IMR-90 (cell line): ENCODE measurements around the gene COG8. TPM values are rescaled to one million over a fixed set of nuclear protein-coding genes. Genes with fewer than 3 reads are reported as not detected.

Experiments
- ATAC-seq: fragments of 200-7000 bp; cut with Tn5 transposase; 2 replicates; pipeline ENCODE4 v1.9.1; 2020; ENCODE audit warnings: low read depth, mild to moderate bottlenecking, moderate library complexity
- BruUV-seq: library from RNA; stranded (reverse); fragments of 400-500 nt; replicated peaks from 2 replicates; lab custom pipeline; 2021; lab: Mats Ljungman, UMichigan
- CTCF ChIA-PET: fragments of 300-600 bp; formaldehyde crosslinking; extraction: SDS; loops from one replicate; lab custom pipeline; 2021; ENCODE audit warnings: antibody characterized with exemption; lab: Yijun Ruan, JAX
- POLR2A ChIA-PET: fragments of 300-600 bp; sonication (Branson Sonifier 250); formaldehyde crosslinking; loops from one replicate; lab custom pipeline; 2022; ENCODE audit warnings: antibody characterized with exemption; ENCODE audit not compliant: unreplicated experiment; lab: Charles Lee
- DNase-seq: peaks from one replicate; pipeline ENCODE4 v3.0.0; 2013
- H2AFZ ChIP-seq: replicated peaks from 2 replicates; pipeline ENCODE3; 2013; ENCODE audit warnings: low read length, mild to moderate bottlenecking; ENCODE audit not compliant: poor library complexity
- H2AK5ac ChIP-seq: 2 replicates; pipeline ENCODE4 v1.6.1; 2013; ENCODE audit warnings: low read depth, low read length, inconsistent platforms
- H2AK9ac ChIP-seq: replicated peaks from 2 replicates; pipeline ENCODE3; 2013; ENCODE audit warnings: mild to moderate bottlenecking, low read depth, low read length, moderate library complexity; ENCODE audit not compliant: poor library complexity
- H2BK120ac ChIP-seq: 2 replicates; pipeline ENCODE4 v1.6.1; 2013; ENCODE audit warnings: low read depth, low read length, inconsistent platforms
- H2BK15ac ChIP-seq: 3 replicates; pipeline ENCODE4 v1.6.1; 2013; ENCODE audit warnings: low read depth, low read length, inconsistent platforms
- H2BK20ac ChIP-seq: 2 replicates; pipeline ENCODE4 v1.6.1; 2013; ENCODE audit warnings: low read depth, mild to moderate bottlenecking, inconsistent platforms, low read length, moderate library complexity
- H2BK5ac ChIP-seq: 2 replicates; pipeline ENCODE4 v1.6.1; 2013; ENCODE audit warnings: mild to moderate bottlenecking, low read depth, low read length, inconsistent platforms; ENCODE audit not compliant: poor library complexity, severe bottlenecking
- H3K14ac ChIP-seq: replicated peaks from 2 replicates; pipeline ENCODE4 v1.6.1; 2013; ENCODE audit warnings: low read depth, low read length, inconsistent platforms
- H3K18ac ChIP-seq: 2 replicates; pipeline ENCODE4 v1.6.1; 2013; ENCODE audit warnings: low read depth, low read length, control low read depth
- H3K23ac ChIP-seq: 2 replicates; pipeline ENCODE4 v1.6.1; 2013; ENCODE audit warnings: low read depth, low read length, inconsistent platforms
- H3K27ac ChIP-seq: 2 replicates; pipeline ENCODE4 v1.5.1; 2013; ENCODE audit warnings: mild to moderate bottlenecking, control low read depth, low read length; ENCODE audit not compliant: insufficient read depth
- H3K27me3 ChIP-seq: 2 replicates; pipeline ENCODE4 v1.6.1; 2013; ENCODE audit warnings: low read length; ENCODE audit not compliant: control insufficient read depth, insufficient read depth
- H3K36me3 ChIP-seq: 2 replicates; pipeline ENCODE4 v1.6.1; 2013; ENCODE audit warnings: low read length, mixed read lengths; ENCODE audit not compliant: control insufficient read depth, insufficient read depth
- H3K4ac ChIP-seq: 2 replicates; pipeline ENCODE4 v1.6.1; 2013; ENCODE audit warnings: low read depth, low read length, inconsistent platforms
- H3K4me1 ChIP-seq: 2 replicates; pipeline ENCODE4 v1.6.1; 2013; ENCODE audit warnings: low read length, mixed read lengths; ENCODE audit not compliant: control insufficient read depth, insufficient read depth
- H3K4me2 ChIP-seq: 2 replicates; pipeline ENCODE4 v1.6.1; 2013; ENCODE audit warnings: low read depth, mild to moderate bottlenecking, control low read depth, low read length, moderate library complexity
- H3K4me3 ChIP-seq: 2 replicates; pipeline ENCODE4 v1.5.1; 2013; ENCODE audit warnings: low read depth, mild to moderate bottlenecking, control low read depth, low read length, moderate library complexity; ENCODE audit not compliant: insufficient read depth
- H3K56ac ChIP-seq: 2 replicates; pipeline ENCODE4 v1.6.1; 2013; ENCODE audit warnings: low read length, inconsistent platforms; ENCODE audit not compliant: insufficient read depth; ENCODE audit errors: extremely low read depth
- H3K79me1 ChIP-seq, 2 experiments: 2 replicates each; pipeline ENCODE4 v1.6.1; 2013; ENCODE audit warnings: low read length in 2 of 2, inconsistent platforms in 1 of 2, low read depth in 1 of 2
- H3K9ac ChIP-seq: 2 replicates; pipeline ENCODE4 v1.6.1; 2013; ENCODE audit warnings: low read depth, low read length, control low read depth
- H3K9me1 ChIP-seq: 2 replicates; pipeline ENCODE4 v1.6.1; 2013; ENCODE audit warnings: low read length, inconsistent platforms; ENCODE audit not compliant: insufficient read depth
- H3K9me3 ChIP-seq: 2 replicates; pipeline ENCODE4 v1.6.1; 2013; ENCODE audit warnings: low read length; ENCODE audit not compliant: control insufficient read depth, insufficient read depth
- H4K20me1 ChIP-seq: 2 replicates; pipeline ENCODE4 v1.6.1; 2013; ENCODE audit warnings: low read length, inconsistent platforms; ENCODE audit not compliant: insufficient read depth
- H4K5ac ChIP-seq: 2 replicates; pipeline ENCODE4 v1.6.1; 2013; ENCODE audit warnings: mild to moderate bottlenecking, low read depth, low read length, control low read depth
- H4K8ac ChIP-seq, 2 experiments: 2 replicates each; pipeline ENCODE4 v1.6.1; 2013; ENCODE audit warnings: low read depth in 2 of 2, low read length in 2 of 2, control low read depth in 1 of 2, inconsistent platforms in 1 of 2
- H4K91ac ChIP-seq: 2 replicates; pipeline ENCODE4 v1.6.1; 2013; ENCODE audit warnings: low read depth, low read length, inconsistent platforms; ENCODE audit not compliant: insufficient read depth
- BHLHE40 ChIP-seq: fragments of 150-350 bp; IDR thresholded peaks from 2 replicates; pipeline ENCODE4 v1.6.1; 2016; ENCODE audit warnings: mild to moderate bottlenecking, low read depth, low read length
- CEBPB ChIP-seq: IDR thresholded peaks from 2 replicates; pipeline ENCODE4 v1.6.1; 2012; ENCODE audit warnings: low read depth, low read length, improper control_type of control experiment
- CHD1 ChIP-seq: IDR thresholded peaks from 2 replicates; pipeline ENCODE4 v1.6.1; 2012; ENCODE audit warnings: low read depth, low read length, improper control_type of control experiment
- FOS ChIP-seq: fragments of 150-350 bp; IDR thresholded peaks from 2 replicates; pipeline ENCODE4 v1.6.1; 2016; ENCODE audit warnings: low read depth, low read length
- MAFK ChIP-seq: IDR thresholded peaks from 2 replicates; pipeline ENCODE4 v1.6.1; 2012; ENCODE audit warnings: low read depth, low read length, improper control_type of control experiment
- MAZ ChIP-seq: IDR thresholded peaks from 2 replicates; pipeline ENCODE4 v1.6.1; 2012; ENCODE audit warnings: low read depth, mild to moderate bottlenecking, low read length, improper control_type of control experiment, moderate library complexity, borderline replicate concordance
- MXI1 ChIP-seq: IDR thresholded peaks from 2 replicates; pipeline ENCODE4 v1.6.1; 2012; ENCODE audit warnings: low read depth, mild to moderate bottlenecking, low read length, moderate library complexity, borderline replicate concordance
- NFE2L2 ChIP-seq: fragments of 150-350 bp; IDR thresholded peaks from 2 replicates; pipeline ENCODE4 v1.6.1; 2016; ENCODE audit warnings: low read depth, mild to moderate bottlenecking, low read length
- POLR2A ChIP-seq: IDR thresholded peaks from 2 replicates; pipeline ENCODE4 v1.6.1; 2012; ENCODE audit warnings: mild to moderate bottlenecking, low read depth, low read length
- RAD21 ChIP-seq: IDR thresholded peaks from 2 replicates; pipeline ENCODE4 v1.6.1; 2012; ENCODE audit warnings: low read length, improper control_type of control experiment
- RCOR1 ChIP-seq: IDR thresholded peaks from 2 replicates; pipeline ENCODE4 v1.6.1; 2012; ENCODE audit warnings: mild to moderate bottlenecking, low read length, improper control_type of control experiment; ENCODE audit not compliant: insufficient replicate concordance
- RFX5 ChIP-seq: IDR thresholded peaks from 2 replicates; pipeline ENCODE4 v1.8.0; 2012; ENCODE audit warnings: low read depth, mild to moderate bottlenecking, low read length, moderate library complexity
- SMC3 ChIP-seq: fragments of 150-350 bp; IDR thresholded peaks from 2 replicates; pipeline ENCODE4 v1.6.1; 2016; ENCODE audit warnings: low read depth, mild to moderate bottlenecking, antibody characterized with exemption, low read length, moderate library complexity
- WGBS, 2 experiments: methylation state at CpG; one replicate each; pipeline versions ENCODE4 v1.1.5 to v1.1.7; 2013; ENCODE audit warnings: missing lambda C conversion rate in 2 of 2; ENCODE audit not compliant: insufficient read length in 1 of 2; ENCODE audit errors: extremely low coverage in 2 of 2; 5-methylcytosine and 5-hydroxymethylcytosine counted together
- dilution Hi-C: fragments of 300-500 bp; cut with HindIII; formaldehyde crosslinking; loops from one replicate; pipeline ENCODE4 v1.14.3; 2018; ENCODE audit warnings: low sequenced_read_pairs; ENCODE audit not compliant: unreplicated experiment
- in situ Hi-C: fragments of 300-500 bp; cut with MboI; formaldehyde crosslinking; loops from 3 replicates; pipeline ENCODE4 v1.14.3; 2019; ENCODE audit warnings: low sequenced_read_pairs, inconsistent platforms, mixed read lengths
- intact Hi-C: fragments of 100-400 bp; cut with micrococcal nuclease; formaldehyde crosslinking; loops from 2 replicates; pipeline ENCODE4 v1.10.0; 2022
- polyA plus RNA-seq, 3 experiments: library from polyadenylated mRNA; depleted of rRNA; stranded (reverse); fragments of >200 nt; gene quantifications; 2 replicates each; pipeline ENCODE4 v1.2.3, GENCODE V29; 2012; ENCODE audit warnings: low replicate concordance in 1 of 3
- total RNA-seq: library from RNA; depleted of rRNA; stranded (reverse); fragments of >200 nt; gene quantifications from 2 replicates; pipeline ENCODE4 v1.2.3, GENCODE V29; 2012
- TF ChIP-seq, protein P1 (sequence below): fragments of 150-350 bp; IDR thresholded peaks from 2 replicates; pipeline ENCODE4 v1.6.1; 2016; ENCODE audit warnings: low read depth, mild to moderate bottlenecking, low read length, moderate library complexity, borderline replicate concordance
- TF ChIP-seq, protein P2 (sequence below): conservative IDR thresholded peaks from 2 replicates; pipeline ENCODE4 v1.5.1; 2012; ENCODE audit warnings: mild to moderate bottlenecking, low read depth, low read length, improper control_type of control experiment

Gene COG8
- total and polyA plus RNA-seq, 2 of the 4 experiments (the other 2 are of a cell fraction) = 23.4 to 26.2 TPM

DNA sequence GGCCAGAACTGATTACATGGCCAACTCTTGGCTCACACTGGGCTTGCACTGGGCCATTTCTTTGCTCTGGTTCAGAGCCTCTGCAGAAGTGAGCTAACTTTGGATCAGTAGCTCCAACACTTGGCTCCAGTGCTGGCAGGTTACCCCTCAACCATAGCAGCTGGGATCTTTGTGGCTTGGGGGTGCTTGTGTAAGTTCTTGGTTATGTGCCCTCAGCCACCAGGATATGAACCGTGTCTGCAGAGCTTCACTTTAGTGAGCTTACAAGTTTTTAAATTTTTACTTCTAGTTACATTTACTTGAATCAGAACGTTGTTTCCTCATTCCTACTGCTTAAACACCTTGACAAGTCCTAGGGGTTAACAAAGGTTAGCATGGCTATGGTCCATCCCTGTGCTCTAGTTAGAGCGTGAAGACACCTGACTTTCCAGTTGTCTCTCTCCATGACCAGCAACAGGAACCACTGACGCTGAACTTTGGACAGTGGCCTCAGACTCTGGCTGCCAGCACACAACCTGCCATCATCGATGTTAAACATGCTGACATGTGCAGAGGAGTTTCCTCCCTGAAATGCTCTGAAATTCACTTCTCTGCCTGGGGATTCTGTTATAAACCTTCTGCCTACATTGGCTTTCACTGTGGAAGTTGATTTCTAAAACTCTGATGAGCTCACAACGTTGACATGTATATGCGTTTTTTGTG, 13.0 kb downstream of the COG8 start:
- Histone ChIP-seq H2BK120ac (no peak overlapping the region), H2AK5ac (no peak overlapping the region), H3K9me1 (peaks cover 13% of the 10 kb centered on the region), H4K91ac (no peak overlapping the region), H3K18ac (no peak overlapping the region), H2BK15ac (no peak overlapping the region), H4K8ac (no peak overlapping the region), H3K14ac (no peak overlapping the region), H3K4me1 (peaks cover 12% of the 10 kb centered on the region), H3K4me3 (no peak overlapping the region), H4K20me1 (peaks cover 72% of the 10 kb centered on the region), H3K9me3 (no peaks in the 10 kb centered on the region), H3K36me3 (peaks cover 50% of the 10 kb centered on the region), H3K56ac (no peak overlapping the region), H2BK5ac (no peak overlapping the region), H3K4ac (no peak overlapping the region), H3K27me3 (no peaks in the 10 kb centered on the region), H3K27ac (no peak overlapping the region), H3K23ac (no peak overlapping the region), H2BK20ac (no peak overlapping the region), H4K5ac (no peak overlapping the region), H3K9ac (no peak overlapping the region), H3K4me2 (no peak overlapping the region), H2AFZ (no peak overlapping the region), H2AK9ac (peak overlapping the region; percentile 52), H3K79me1 (peaks cover 38 to 82% of the 10 kb centered on the region in 2 experiments)
- ATAC-seq (no peak), DNase-seq (no peak)
- CTCF ChIA-PET = interaction anchor here (0.6 kb wide), 1 partner anchor 167 kb away, joined by 3 read pairs; no protein-coding TSS in a partner anchor
- POLR2A ChIA-PET = interaction anchor here (0.5 kb wide), 1 partner anchor 66 kb away, joined by 3 read pairs; no protein-coding TSS in a partner anchor
- BruUV-seq = no TSS peak
- dilution Hi-C loops = no loop called here
- 89% methylated on average over 4 of the region's 7 CpGs; no CpG with 5 or more reads in 1 of the 2 experiments for WGBS, 2 experiments
- intact Hi-C loops = no loop called here
- in situ Hi-C loops = no loop called here
- no peak for TF ChIP-seq SMC3
- no peak for TF ChIP-seq RCOR1
- no peak for TF ChIP-seq NFE2L2
- no peak for TF ChIP-seq BHLHE40
- TF ChIP-seq, protein P1, sequence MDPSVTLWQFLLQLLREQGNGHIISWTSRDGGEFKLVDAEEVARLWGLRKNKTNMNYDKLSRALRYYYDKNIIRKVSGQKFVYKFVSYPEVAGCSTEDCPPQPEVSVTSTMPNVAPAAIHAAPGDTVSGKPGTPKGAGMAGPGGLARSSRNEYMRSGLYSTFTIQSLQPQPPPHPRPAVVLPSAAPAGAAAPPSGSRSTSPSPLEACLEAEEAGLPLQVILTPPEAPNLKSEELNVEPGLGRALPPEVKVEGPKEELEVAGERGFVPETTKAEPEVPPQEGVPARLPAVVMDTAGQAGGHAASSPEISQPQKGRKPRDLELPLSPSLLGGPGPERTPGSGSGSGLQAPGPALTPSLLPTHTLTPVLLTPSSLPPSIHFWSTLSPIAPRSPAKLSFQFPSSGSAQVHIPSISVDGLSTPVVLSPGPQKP = no peak
- no peak for TF ChIP-seq CEBPB
- no peak for TF ChIP-seq POLR2A
- no peak for TF ChIP-seq CHD1
- no peak for TF ChIP-seq RFX5
- TF ChIP-seq MXI1 = no peak
- no peak for TF ChIP-seq MAZ
- TF ChIP-seq MAFK = no peak
- TF ChIP-seq, protein P2, sequence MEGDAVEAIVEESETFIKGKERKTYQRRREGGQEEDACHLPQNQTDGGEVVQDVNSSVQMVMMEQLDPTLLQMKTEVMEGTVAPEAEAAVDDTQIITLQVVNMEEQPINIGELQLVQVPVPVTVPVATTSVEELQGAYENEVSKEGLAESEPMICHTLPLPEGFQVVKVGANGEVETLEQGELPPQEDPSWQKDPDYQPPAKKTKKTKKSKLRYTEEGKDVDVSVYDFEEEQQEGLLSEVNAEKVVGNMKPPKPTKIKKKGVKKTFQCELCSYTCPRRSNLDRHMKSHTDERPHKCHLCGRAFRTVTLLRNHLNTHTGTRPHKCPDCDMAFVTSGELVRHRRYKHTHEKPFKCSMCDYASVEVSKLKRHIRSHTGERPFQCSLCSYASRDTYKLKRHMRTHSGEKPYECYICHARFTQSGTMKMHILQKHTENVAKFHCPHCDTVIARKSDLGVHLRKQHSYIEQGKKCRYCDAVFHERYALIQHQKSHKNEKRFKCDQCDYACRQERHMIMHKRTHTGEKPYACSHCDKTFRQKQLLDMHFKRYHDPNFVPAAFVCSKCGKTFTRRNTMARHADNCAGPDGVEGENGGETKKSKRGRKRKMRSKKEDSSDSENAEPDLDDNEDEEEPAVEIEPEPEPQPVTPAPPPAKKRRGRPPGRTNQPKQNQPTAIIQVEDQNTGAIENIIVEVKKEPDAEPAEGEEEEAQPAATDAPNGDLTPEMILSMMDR = no peak
- no peak for TF ChIP-seq FOS
- TF ChIP-seq RAD21 = no peak
